NCI-H748 treated with DMSO at 0.1 percent for 48 hours (cell line): ENCODE measurements around the gene EWSR1.
A peak's percentile ranks its signal among the peaks of the same experiment; 100 is the strongest.

Source experiments
- DNase-seq: peaks from one replicate; lab custom pipeline; 2025; lab: John Stamatoyannopoulos, UW

EWSR1 gene

GRCh38 chr22:29306835-29307595 lies 38.9 kb downstream of the EWSR1 start:
- peak; percentile 44 for DNase-seq

GRCh38 chr22:29307596-29308147 lies 39.6 kb downstream of the EWSR1 start:
- no peak for DNase-seq

GRCh38 chr22:29308148-29308790 lies 40.2 kb downstream of the EWSR1 start:
- no peak for DNase-seq

- no peak for DNase-seq
Measured at GRCh38 chr22:29308791-29309262, 40.8 kb downstream of the EWSR1 start.

- no peak for DNase-seq
Measured at GRCh38 chr22:29309332-29310064, 41.4 kb downstream of the EWSR1 start.

GRCh38 chr22:29310065-29310862 lies 42.2 kb downstream of the EWSR1 start:
- no peak for DNase-seq

- DNase-seq, result peak; percentile 27
Measured at GRCh38 chr22:29310863-29311339, 42.8 kb downstream of the EWSR1 start.

GRCh38 chr22:29311464-29312217 lies 43.6 kb downstream of the EWSR1 start:
- no peak for DNase-seq

GRCh38 chr22:29312218-29313125 lies 44.4 kb downstream of the EWSR1 start:
- no peak for DNase-seq

GRCh38 chr22:29313126-29313575 lies 45.1 kb downstream of the EWSR1 start:
- no peak for DNase-seq

GRCh38 chr22:29313576-29314466 lies 45.8 kb downstream of the EWSR1 start:
- DNase-seq, result no peak

GRCh38 chr22:29314537-29315285 lies 46.6 kb downstream of the EWSR1 start:
- no peak for DNase-seq

GRCh38 chr22:29315286-29316140 lies 47.4 kb downstream of the EWSR1 start, which contains the start of gene RASL10A:
Gene RASL10A (minus strand): TSS chr22:29315697. CDS start chr22:29315246, 451 bp downstream.
- DNase-seq, result no peak

GRCh38 chr22:29316141-29316828 lies 48.2 kb downstream of the EWSR1 start:
- DNase-seq, result no peak

- no peak for DNase-seq
Measured at GRCh38 chr22:29317827-29318454, 49.9 kb downstream of the EWSR1 start.

GRCh38 chr22:29319072-29319471 lies 51.0 kb downstream of the EWSR1 start:
- no peak for DNase-seq
